RPMI8226 (cell line): ENCODE measurements around the gene FGF2.
A peak's percentile ranks its signal among the peaks of the same experiment; 100 is the strongest.
"Not testable (repeated sequence)": the region's sequence is repeated elsewhere in the genome, so short reads cannot be mapped to it uniquely, and the experiment has no call there.

Source experiments
- DNase-seq: peaks from one replicate; pipeline ENCODE4 v3.0.0-alpha.2; 2015

FGF2 gene

GRCh38 chr4:122826553-122827257 lies at the start of gene FGF2:
Gene FGF2, plus strand, starts transcription at chr4:122826831. Its CDS starts 344 bp downstream, at chr4:122827175.
- peak; percentile 15 for DNase-seq

GRCh38 chr4:122776916-122777315 lies 49.7 kb upstream of the FGF2 start:
- DNase-seq, result no peak

- DNase-seq, result no peak
Measured at GRCh38 chr4:122777846-122778673, 48.6 kb upstream of the FGF2 start.

DNA sequence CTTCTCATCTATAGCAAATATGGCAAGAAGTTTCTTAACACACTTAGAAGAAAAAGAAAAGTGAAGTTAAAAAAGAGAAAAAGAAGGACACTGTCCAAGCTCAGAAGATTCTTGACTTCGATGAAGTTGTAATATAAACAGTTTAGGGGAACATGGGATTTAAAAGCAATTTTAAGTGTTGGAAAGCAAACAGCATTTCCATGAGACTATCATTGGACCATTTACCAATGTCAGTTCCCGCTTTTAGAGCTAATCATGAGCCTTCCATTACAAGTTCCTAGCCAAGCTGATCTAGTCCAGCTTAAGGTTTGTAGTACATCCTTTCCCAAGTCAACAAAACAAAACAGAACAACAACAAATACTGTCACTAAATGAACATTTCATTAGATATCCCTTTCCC lies 45.1 kb upstream of the FGF2 start:
- no peak for DNase-seq

DNA sequence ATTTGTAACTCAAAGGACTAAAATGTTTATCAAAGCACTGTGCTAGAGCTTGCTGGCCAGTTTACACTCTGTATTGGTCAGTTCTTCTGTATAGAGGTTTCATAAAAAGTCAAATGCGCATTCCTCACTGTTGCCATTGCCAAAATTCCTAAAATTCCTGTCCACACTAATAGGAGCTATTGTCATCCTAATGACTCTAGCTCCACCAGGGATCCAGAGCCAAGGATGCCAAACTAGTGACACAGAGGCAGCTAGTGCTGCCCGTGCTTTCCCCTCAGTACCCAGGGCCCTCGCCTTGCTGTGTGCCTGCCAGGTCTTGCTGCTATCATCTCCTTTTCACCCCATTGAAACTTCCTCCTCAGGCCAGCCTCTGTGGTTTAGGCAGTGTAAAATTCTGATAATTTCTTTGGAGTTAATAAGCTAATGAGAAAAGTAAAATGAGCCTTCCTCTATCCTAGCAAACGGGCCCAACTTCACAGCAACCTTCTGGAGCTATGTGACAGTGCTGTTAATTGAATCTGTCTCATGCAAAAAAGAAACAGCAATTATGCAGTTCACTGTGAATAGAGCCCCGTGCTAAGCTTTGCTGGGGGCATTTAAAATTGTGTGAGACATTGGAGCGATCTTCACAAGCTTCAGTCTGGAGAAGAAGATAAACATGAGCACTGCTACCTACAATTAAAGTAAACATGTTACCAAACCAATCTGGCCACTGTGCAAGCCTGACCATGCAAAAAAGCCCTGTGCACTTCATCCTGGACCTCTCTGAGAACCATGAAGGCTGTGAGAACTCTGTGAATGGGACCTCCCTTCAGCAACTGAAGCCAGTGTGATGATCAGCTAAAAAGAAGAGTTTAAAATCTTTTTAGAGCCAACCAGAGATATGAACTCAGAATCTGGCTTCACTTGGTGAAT lies 43.1 kb upstream of the FGF2 start:
- no peak for DNase-seq

DNA sequence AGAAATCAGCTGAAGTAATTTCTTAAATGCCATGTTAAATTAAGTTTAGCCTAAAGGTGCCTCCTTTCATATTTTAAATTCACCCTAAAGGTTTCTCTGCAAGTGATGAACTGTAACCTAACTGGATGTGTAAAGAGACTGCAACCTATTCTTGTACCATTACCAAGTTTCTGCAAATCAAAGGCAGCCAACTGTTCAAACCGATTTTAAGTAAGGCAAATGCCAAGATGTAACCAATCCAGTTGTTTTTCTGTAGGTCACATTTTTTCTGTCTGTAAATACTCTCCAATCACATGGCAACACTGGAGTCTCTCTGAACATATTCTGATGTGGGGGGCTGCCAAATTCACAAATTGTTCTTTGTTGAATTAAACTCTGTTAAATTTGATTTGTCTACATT lies 42.4 kb upstream of the FGF2 start:
- no peak for DNase-seq

- DNase-seq, result no peak
Measured at GRCh38 chr4:122785099-122785498, 41.5 kb upstream of the FGF2 start.

GRCh38 chr4:122786296-122786695 lies 40.3 kb upstream of the FGF2 start:
- DNase-seq, result not testable (repeated sequence)

- not testable (repeated sequence) for DNase-seq
Measured at GRCh38 chr4:122786920-122787319, 39.7 kb upstream of the FGF2 start.

DNA sequence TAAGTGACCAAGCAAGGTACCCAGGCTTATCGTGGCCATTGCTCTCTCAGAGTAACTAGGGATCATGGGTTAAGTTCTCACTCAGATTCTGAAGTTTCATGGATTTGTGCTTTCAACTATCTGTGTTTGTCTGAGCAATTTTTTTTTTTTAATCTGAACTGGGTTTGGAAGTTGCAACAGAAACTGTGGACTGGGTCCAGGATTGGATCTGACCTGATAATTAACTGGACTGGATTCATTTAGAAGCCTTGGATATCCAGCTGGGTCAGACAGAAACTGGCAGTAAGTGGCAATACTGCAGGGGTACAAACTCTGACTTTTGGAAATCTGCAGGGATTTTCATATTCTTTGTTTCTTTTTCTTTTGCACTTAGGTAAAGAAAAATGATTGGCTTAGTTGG lies 38.7 kb upstream of the FGF2 start:
- no peak for DNase-seq

DNA sequence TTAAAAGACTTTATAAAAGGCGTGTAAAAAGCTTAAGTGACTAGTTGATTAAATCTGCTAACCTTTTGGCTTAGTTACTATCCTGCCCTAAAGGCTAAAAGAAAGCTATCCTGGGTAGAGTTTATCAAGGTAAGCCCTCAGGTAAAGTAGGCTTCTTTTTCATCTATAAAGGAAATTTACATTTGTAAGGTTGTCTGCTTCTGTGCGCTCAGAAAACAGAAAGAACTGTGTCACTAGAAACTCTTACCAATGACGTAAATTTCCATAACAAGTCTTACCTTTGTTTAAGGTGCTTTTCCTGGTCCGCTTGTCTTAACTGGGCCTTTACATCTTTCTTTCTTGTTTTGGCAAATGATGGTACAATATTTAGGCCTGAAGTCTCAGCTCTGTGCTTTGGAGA lies 37.7 kb upstream of the FGF2 start:
- DNase-seq, result no peak

GRCh38 chr4:122793811-122794210 lies 32.8 kb upstream of the FGF2 start:
- DNase-seq, result no peak

- peak; percentile 20 for DNase-seq
Measured at GRCh38 chr4:122796801-122797404, 29.7 kb upstream of the FGF2 start.

DNA sequence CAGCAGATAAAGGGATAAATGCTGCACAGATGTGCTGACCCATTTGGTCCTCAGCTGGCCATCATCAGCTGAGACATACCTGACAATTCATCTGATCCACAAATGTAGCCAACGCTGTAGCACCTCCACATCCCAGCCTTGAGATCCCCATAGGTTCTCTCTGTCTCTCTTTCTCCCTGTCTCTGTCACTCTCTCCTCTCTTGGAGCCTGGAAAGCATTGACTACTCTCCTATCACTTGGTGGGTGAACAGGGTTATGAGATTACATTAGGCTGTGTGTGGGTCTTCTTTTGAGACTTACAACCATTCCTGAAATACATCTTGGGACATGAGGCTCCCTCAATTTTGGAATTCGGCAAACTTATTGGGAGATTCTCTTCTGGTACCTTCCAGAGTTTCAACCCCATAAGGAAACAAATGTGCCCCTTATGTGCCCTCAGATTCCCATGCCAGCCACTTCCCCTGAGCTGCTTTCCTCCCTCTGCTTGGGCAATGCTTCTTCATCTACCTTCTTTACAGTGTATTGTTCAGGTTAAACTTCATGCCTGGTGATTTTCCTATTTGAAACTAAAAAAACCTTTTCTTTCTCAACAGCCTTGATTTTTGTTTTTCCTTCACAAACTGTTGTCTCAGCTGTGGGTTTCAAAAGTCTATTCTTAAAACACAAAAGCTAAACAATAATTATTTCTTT lies 29.1 kb upstream of the FGF2 start:
- DNase-seq, result no peak

GRCh38 chr4:122798101-122798500 lies 28.5 kb upstream of the FGF2 start:
- peak; percentile 57 for DNase-seq

- no peak for DNase-seq
Measured at GRCh38 chr4:122798917-122799316, 27.7 kb upstream of the FGF2 start.

DNA sequence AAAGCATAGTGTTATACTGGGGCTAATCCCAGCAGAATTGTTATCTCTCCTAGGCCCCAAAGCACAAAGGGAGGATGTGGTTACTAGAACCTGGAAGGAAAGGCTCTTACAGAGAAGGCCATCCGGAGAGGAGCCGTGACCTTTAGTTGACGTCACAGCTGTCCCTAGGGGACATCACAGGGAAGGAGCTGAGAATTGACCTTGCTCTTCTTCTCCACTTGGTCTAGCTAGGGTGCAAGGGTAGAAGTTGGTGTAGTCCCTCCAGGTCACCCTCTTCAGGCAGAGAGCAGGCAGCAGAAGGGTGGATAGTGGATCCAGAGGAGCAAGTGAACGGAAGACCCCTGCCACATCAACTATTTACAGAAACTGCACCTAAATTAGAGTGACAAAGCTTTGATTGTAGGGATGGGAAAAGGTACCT lies 22.8 kb upstream of the FGF2 start:
- DNase-seq, result no peak

GRCh38 chr4:122806981-122807679 lies 19.5 kb upstream of the FGF2 start:
- DNase-seq, result no peak

GRCh38 chr4:122810669-122811068 lies 16.0 kb upstream of the FGF2 start:
- no peak for DNase-seq

DNA sequence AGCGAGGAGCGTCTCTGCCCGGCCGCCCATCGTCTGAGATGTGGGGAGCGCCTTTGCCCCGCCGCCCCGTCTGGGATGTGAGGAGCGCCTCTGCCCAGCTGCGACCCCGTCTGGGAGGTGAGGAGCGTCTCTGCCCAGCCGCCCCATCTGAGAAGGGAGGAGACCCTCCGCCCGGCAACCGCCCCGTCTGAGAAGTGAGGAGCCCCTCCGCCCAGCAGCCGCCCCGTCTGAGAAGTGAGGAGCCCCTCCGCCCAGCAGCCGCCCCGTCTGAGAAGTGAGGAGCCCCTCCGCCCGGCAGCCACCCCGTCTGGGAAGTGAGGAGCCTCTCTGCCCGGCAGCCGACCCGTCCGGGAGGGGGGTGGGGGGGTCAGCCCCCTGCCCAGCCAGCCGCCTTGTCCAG lies 14.8 kb upstream of the FGF2 start:
- DNase-seq, result not testable (repeated sequence)

- DNase-seq, result not testable (repeated sequence)
Measured at GRCh38 chr4:122812823-122813222, 13.8 kb upstream of the FGF2 start.
